ENCODE data around the gene MCM9.

Gene MCM9

DNA sequence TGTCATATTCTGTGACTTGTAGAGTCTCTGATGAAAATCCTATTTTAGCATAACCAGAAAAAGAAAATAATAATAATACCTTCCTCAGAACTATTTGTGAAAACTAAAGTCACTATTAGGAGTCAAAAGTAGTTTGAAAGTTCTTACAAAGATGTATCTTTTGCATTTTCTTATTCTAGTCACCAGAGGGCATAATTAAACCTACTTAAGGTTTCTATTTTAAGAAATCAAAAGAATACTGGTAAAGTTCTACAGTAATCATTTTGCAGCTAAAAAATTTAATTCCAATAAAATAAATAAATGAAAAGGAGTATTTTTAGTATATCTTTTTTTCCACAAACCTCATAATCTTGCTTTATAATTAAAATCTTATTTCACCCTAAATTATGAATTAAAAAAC is 28.0 kb upstream of the MCM9 start:
- H3K9me3 ChIP-seq (ENCODE audit: control insufficient read depth, insufficient read depth, low read depth, low read length): no peaks in the 10 kb centered on the region
- POLR2A ChIA-PET: interaction anchor here (0.7 kb wide), 1 partner anchor 823 kb away, joined by 3 read pairs; no protein-coding TSS in a partner anchor

GRCh38 chr6:118959903-118960302 is 24.9 kb upstream of the MCM9 start:
- Histone ChIP-seq H3K9me3 (ENCODE audit: control insufficient read depth, insufficient read depth, low read depth, low read length) (no peaks in the 10 kb centered on the region), H3K36me3 (ENCODE audit: control insufficient read depth in 2 of 2, insufficient read depth in 1 of 2, low read length in 2 of 2) (peaks cover 8 to 20% of the 10 kb centered on the region in 2 experiments; a peak in 2 of 3 replicates), H3K4me3 (ENCODE audit: low read depth, low read length) (no peak overlapping the region), H3K4me1 (ENCODE audit: control insufficient read depth, insufficient read depth, low read length) (no peaks in the 10 kb centered on the region), H3K27ac (ENCODE audit: extremely low read depth, low read depth, low read length) (no peak overlapping the region)
- TF ChIP-seq ZNF510 (tag by site-specific recombination; IDR thresholded peaks at IDR 0.05; ENCODE audit: insufficient replicate concordance) (no peak), ZNF19 (tag by site-specific recombination; IDR thresholded peaks at IDR 0.05; ENCODE audit: low read depth) (no peak), ZNF148 (tag by site-specific recombination; IDR thresholded peaks at IDR 0.05; ENCODE audit: borderline replicate concordance) (no peak), ZNF37A (tag by site-specific recombination; IDR thresholded peaks at IDR 0.05) (no peak), ZNF202 (tag by site-specific recombination; IDR thresholded peaks at IDR 0.05; ENCODE audit: borderline replicate concordance) (no peak), HIC1 (tag by site-specific recombination; IDR thresholded peaks at IDR 0.05) (no peak), ZBTB11 (tag by site-specific recombination; conservative IDR thresholded peaks at IDR 0.05; ENCODE audit: low read depth) (no peak)
- TF ChIP-seq, protein P1, sequence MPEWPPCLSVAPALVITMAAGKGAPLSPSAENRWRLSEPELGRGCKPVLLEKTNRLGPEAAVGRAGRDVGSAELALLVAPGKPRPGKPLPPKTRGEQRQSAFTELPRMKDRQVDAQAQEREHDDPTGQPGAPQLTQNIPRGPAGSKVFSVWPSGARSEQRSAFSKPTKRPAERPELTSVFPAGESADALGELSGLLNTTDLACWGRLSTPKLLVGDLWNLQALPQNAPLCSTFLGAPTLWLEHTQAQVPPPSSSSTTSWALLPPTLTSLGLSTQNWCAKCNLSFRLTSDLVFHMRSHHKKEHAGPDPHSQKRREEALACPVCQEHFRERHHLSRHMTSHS (tag by site-specific recombination; IDR thresholded peaks at IDR 0.05): no peak
- ChIA-PET POLR2A (no interaction called here), CTCF (interaction anchor here (1.0 to 1.3 kb wide), 2 partner anchors 151 to 170 kb away, joined by 4 to 7 read pairs; no protein-coding TSS in a partner anchor)

More for the DNA sequence above, 28.0 kb upstream of the MCM9 start:
- CTCF ChIA-PET: interaction anchor here (1.1 to 5.4 kb wide), 9 partner anchors 9 to 185 kb away, joined by 3 to 100 read pairs (median 6); no protein-coding TSS in a partner anchor
- Histone ChIP-seq H3K4me3 (ENCODE audit: low read depth, low read length) (no peak overlapping the region), H3K4me1 (ENCODE audit: control insufficient read depth, insufficient read depth, low read length) (no peaks in the 10 kb centered on the region), H3K27ac (ENCODE audit: extremely low read depth, low read depth, low read length) (no peak overlapping the region), H3K36me3 (ENCODE audit: control insufficient read depth in 2 of 2, insufficient read depth in 1 of 2, low read length in 2 of 2) (peaks cover 0 to 28% of the 10 kb centered on the region in 2 experiments; a peak in 1 of 3 replicates)
- TF ChIP-seq ZBTB17 (tag by site-specific recombination; IDR thresholded peaks at IDR 0.05): no peak
- peak; percentile 26; the same call in 1 of the 2 replicates for TF ChIP-seq ZNF654 (tag by site-specific recombination; IDR thresholded peaks at IDR 0.05; ENCODE audit: low read depth)

DNA sequence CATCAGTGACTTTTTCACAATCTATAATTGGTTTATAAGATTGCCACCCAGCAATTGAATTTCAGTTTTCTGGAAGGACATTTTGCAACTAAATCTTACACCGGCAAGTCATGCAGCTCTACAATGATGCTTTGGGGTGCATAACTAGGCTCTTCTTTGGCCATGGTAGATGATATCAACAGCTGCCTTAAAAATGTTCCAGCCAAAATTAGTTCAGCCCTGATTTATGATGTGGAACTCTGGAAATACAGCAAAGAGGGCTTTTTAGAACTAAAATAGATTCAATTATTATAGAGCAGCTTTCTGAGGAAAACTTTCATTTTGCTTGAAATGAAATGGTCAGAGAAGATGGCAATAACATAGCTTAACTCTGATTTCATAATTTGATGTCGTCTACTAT is 18.4 kb upstream of the MCM9 start:
- no peak overlapping the region for H3K27ac ChIP-seq (ENCODE audit: extremely low read depth, low read depth, low read length)
- H3K9me3 ChIP-seq (ENCODE audit: control insufficient read depth, insufficient read depth, low read depth, low read length): no peaks in the 10 kb centered on the region
- TF ChIP-seq ZBTB44 (tag by site-specific recombination; IDR thresholded peaks at IDR 0.05): no peak
- no peak for TF ChIP-seq ZNF2 (tag by site-specific recombination; IDR thresholded peaks at IDR 0.05)
- no peak for TF ChIP-seq ZNF114 (tag by site-specific recombination; IDR thresholded peaks at IDR 0.05)
- TF ChIP-seq, protein P2, sequence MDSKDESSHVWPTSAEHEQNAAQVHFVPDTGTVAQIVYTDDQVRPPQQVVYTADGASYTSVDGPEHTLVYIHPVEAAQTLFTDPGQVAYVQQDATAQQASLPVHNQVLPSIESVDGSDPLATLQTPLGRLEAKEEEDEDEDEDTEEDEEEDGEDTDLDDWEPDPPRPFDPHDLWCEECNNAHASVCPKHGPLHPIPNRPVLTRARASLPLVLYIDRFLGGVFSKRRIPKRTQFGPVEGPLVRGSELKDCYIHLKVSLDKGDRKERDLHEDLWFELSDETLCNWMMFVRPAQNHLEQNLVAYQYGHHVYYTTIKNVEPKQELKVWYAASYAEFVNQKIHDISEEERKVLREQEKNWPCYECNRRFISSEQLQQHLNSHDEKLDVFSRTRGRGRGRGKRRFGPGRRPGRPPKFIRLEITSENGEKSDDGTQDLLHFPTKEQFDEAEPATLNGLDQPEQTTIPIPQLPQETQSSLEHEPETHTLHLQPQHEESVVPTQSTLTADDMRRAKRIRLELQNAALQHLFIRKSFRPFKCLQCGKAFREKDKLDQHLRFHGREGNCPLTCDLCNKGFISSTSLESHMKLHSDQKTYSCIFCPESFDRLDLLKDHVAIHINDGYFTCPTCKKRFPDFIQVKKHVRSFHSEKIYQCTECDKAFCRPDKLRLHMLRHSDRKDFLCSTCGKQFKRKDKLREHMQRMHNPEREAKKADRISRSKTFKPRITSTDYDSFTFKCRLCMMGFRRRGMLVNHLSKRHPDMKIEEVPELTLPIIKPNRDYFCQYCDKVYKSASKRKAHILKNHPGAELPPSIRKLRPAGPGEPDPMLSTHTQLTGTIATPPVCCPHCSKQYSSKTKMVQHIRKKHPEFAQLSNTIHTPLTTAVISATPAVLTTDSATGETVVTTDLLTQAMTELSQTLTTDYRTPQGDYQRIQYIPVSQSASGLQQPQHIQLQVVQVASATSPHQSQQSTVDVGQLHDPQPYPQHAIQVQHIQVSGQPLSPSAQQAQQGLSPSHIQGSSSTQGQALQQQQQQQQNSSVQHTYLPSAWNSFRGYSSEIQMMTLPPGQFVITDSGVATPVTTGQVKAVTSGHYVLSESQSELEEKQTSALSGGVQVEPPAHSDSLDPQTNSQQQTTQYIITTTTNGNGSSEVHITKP (tag by site-specific recombination; IDR thresholded peaks at IDR 0.05): no peak
- no peaks in the 10 kb centered on the region for H3K4me1 ChIP-seq (ENCODE audit: control insufficient read depth, insufficient read depth, low read length)
- no peak overlapping the region for H3K4me3 ChIP-seq (ENCODE audit: low read depth, low read length)
- H3K36me3 ChIP-seq (ENCODE audit: control insufficient read depth in 2 of 2, insufficient read depth in 1 of 2, low read length in 2 of 2): peaks cover 7 to 8% of the 10 kb centered on the region in 2 experiments; a peak in 2 of 3 replicates
- CTCF ChIA-PET: interaction anchor here (0.6 to 1.5 kb wide), 4 partner anchors 10 to 157 kb away, joined by 3 to 9 read pairs (median 4); no protein-coding TSS in a partner anchor
- POLR2A ChIA-PET: no interaction called here
